CD4-positive, alpha-beta T cell treated with Interleukin-15 for 4 hours (primary cell): ENCODE measurements around the gene WFIKKN1.
A peak's percentile ranks its signal among the peaks of the same experiment; 100 is the strongest.

Experiments used
- DNase-seq: peaks from one replicate; pipeline ENCODE4 v3.0.0-alpha.2; 2020; ENCODE audit warnings: low spot score

Gene WFIKKN1, protein sequence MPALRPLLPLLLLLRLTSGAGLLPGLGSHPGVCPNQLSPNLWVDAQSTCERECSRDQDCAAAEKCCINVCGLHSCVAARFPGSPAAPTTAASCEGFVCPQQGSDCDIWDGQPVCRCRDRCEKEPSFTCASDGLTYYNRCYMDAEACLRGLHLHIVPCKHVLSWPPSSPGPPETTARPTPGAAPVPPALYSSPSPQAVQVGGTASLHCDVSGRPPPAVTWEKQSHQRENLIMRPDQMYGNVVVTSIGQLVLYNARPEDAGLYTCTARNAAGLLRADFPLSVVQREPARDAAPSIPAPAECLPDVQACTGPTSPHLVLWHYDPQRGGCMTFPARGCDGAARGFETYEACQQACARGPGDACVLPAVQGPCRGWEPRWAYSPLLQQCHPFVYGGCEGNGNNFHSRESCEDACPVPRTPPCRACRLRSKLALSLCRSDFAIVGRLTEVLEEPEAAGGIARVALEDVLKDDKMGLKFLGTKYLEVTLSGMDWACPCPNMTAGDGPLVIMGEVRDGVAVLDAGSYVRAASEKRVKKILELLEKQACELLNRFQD

DNA sequence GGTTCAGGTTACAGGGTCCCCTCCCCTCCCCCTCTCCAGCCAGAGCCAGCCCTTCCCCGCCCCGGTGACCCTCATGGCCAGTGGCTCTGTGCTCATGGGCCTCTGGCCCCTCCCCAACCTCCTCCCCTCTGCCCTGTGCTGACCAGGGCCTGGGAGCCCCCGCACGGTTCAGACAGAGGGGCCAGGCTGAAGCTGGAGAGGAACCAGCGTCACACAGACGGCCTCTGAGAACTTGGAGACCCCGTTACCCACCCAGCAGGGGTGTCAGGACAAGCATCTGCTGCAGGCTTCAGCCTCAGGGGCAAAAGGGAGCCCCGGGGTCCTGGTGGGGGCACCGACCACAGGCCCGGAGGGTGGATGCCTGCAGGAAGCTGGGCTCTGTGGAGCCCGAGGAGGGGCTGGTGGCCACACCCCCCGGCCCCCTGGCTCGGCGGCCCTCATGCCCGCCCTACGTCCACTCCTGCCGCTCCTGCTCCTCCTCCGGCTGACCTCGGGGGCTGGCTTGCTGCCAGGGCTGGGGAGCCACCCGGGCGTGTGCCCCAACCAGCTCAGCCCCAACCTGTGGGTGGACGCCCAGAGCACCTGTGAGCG, at the start of gene WFIKKN1:
Gene WFIKKN1 (plus strand): TSS at position 171 of the 591 bp plus-strand sequence. CDS start 269 bp downstream, at position 440.
- DNase-seq, result no peak

DNA sequence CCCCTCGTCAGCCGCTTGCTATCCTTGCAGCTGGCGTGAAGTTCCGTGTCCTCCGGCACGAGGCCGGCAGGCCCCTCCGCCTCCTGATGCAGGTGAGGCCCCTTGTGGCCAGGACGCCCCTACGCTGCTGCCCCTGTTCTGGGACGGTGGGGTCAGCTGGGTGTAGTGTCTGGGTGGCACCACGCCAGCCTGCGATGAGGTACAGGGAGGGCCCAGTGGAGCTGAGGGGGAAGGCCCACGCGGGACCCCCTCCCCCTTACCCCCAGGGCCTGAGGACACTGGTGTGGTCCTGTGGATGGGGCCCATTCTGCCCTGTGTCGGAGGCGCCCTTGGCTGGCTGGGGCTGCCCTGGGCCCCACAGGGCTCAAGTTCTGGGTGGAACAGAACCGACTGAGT, 48.6 kb upstream of the WFIKKN1 start:
- no peak for DNase-seq

DNA sequence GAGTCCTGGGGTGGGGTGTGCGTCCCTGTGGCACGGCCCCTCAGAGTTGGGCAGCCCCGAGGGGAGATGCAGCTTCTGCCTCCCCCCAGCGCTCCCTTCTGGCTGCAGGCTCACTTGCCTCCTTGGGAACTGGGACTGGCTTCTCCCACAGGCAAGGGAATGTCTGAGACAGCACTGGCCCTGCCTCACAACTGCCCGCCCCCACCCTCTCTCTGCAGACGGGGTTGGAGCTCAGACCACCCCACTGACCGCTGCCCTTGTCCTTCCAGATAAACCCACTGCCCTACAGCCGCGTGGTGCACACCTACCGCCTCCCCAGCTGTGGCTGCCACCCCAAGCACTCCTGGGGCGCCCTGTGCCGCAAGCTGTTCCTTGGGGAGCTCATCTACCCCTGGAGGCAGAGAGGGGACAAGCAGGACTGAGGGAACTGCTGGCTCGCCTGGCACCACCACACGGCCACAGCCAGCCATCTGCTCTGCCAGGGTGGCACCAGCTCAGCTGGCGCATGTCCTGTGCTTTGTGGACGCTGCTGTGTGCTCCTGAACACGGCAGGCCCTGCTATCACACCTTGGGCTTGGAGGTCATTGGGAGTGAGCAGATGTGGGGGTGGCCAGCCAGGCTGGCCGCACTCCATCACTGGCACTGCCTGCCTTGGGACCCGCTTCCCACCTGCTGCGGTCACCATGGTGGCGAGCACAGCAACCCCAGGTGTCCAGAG, 48.0 kb upstream of the WFIKKN1 start:
- DNase-seq, result no peak

DNA sequence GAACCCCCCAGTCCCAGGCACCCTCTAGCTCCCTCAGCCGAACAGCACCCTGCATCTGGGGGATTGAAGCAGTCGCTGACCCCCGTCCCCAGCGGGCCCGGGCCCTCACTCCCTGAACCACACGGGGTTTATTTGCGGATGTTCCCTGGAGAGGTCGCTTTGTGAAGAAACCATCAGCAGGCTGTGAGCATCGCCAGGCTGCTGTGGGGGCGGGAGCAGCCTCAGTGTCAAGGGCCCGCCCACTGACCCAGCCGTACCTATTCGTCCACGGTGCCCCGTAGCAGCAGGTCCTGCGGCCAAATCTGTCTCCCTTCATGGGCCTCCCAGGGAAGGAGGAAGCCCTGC, 47.3 kb upstream of the WFIKKN1 start:
- DNase-seq, result no peak

DNA sequence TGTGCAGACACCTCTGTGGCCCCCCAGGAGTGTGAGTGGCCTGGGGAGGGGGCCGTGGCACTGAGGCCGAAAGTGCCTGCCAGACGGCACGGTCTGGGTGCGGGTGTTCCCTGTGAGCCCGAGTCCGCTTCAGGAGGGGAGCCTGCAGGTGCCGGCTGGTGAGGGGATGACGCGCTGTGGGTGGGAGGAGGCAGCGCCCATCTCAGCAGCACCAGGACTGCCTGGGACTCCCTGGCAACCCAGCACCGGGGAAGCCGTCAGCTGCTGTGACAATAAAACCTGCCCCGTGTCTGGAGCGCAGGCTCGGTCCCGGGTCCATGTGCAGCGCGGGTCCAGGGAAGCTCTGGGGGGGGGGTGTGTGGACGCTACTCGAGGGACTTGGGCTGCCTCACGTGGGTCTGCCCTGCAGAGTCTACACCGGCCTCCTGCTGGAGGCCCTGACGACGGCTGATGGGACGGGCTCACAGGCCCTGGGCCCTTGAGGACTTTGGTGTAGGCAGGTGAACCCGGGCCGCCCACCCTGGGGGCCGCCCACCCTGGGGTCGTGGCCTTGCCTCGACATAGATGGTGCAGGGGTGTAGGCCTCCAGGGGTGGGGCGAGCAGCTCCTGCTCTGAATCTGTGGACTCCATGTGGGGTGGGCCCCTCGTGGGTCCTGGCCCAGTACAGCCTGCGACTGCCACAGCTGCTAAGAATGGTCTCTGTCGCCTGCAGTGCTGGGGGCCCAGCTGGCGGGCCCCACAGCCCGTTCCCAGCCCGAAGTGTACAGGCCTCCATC, 46.8 kb upstream of the WFIKKN1 start:
- DNase-seq, result no peak

DNA sequence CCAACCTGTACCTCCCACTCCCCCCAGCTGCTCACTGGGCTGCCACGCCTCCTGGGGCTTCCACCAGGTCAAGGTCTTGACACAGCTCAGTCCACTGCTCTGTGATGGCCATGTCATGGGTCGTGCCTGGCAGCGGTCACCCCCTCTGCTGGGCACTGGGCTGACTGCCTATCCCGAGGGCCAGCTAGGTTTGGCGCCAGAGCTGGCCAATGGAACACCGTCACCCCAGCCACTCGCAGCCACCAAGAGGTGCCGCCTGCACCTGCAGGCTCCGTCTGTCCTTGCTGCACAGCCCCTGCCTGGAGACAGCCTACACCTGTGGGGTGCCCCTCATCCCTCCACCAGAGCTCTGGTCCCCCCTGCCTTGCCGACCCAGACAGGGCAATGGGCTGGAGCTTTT, 45.4 kb upstream of the WFIKKN1 start:
- DNase-seq, result no peak

DNA sequence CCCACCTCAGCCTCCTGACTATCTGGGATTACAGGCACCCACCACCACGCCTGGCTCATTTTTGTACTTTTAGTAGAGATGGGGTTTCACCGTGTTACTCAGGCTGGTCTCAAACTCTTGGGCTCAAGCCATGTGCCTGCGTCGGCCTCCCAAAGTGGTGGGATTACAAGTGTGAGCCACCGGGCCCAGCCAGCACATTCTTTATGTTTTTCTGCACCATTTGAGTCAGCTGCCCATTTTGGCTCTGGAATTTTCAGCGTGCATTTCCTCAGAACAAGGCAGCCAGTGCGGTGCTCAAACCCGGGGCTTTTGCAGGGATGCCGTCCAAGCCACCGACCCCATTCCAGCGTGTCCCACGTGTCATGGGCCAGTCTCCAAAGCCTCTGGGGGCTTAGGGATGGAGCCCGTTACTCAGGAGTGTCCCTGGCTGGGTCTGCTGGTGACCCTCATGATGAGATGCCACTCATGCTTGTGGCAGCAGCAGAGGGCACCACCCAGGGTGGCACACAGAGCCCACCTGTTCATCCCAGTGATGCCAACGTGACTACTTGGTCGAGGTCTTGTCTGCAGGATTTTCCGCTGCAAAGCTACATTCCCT, 44.6 kb upstream of the WFIKKN1 start:
- no peak for DNase-seq

DNA sequence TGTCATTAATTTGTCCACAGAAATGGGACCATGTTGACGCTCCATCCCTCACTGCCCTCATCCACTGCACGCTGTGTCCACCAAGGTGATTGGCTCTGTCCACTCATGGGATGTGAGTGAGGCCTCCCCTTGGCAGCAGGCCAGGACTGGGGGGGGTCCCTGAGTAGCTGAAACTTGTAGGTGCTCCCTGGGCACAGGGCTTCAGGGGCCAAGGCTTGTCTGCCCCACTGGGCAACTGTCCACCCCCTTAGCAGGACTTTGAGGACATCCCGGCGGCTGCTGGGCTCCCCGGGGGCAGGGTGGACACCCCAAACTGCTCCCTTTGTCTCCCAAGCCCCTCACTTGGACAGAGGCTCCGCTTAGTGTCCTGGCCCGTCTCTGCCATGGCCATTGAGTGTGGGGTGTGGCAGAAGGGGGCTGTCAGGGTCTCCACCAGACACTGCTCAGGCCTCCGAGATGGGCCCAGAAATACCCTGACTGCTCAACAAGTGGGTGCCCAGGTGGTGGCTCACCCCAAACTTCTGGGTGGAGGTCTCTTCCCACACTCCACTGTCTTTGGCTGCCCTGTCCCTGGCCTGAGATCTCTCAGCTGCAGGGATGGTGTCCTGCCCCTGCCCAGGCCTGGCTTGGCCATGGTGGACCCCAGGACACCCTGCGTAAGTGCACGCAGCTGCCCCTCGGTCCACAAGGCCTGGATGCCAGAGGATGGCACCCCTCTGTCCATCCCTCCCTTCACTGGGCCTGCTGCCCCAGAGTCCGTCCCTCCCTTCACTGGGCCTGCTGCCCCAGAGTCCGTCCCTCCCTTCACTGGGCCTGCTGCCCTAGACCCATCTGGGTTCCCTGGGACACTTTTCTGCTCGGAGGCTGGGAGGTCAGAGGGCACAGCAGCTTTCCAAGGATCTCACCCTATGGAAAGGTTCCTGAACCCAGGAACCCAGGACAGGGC, 43.9 kb upstream of the WFIKKN1 start:
- DNase-seq, result no peak

DNA sequence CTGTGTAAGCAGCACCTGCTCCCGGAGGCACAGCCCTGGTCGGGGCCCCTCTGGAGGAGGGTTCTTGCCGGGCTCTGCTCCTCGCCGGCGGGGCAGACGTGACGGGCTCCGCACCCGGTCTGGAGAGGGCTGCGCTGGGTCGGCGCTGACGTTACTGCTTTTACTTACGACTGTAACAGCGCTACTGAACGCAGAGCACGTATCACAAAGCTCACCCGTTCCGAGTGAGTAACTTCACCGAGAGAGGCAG, 42.2 kb upstream of the WFIKKN1 start:
- peak; percentile 55 for DNase-seq

DNA sequence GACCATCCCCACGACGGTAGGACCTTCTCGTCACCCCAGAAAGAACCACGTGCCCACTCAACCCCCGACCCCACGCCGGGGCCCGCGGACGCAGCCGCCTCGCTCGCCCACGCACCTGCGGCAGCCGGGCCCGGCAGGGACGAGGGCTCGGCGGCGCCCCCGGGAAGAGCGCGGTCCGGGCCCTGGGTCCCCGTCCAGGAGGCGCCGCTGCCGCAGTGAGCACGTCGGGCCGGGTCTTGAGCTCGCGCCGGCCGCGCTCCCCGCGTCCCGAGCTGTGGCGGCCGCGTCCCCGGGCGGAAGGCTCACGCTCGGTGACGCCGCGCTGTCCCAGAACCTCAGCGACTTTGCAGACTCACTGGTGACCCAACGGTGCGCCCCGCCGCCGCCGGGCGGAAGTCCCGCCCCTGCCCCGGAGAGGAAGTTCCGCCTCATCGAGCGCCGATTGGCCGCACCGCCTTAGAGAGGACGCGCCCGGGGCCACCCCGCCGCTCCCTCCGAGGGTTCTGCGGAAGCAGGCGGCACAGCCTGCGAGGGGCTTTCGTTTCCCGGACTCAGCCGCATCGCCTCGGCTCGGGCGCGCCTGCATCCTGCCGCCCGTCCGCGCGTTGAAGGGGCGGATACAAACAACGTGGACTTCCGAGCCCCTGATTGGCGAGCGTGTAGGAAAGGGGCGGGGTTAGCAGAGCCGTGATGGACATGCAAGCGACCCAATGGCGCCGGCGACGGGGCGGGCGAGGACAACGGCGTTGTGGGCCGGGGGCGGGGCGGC, 41.7 kb upstream of the WFIKKN1 start:
- peak; percentile 98 for DNase-seq

DNA sequence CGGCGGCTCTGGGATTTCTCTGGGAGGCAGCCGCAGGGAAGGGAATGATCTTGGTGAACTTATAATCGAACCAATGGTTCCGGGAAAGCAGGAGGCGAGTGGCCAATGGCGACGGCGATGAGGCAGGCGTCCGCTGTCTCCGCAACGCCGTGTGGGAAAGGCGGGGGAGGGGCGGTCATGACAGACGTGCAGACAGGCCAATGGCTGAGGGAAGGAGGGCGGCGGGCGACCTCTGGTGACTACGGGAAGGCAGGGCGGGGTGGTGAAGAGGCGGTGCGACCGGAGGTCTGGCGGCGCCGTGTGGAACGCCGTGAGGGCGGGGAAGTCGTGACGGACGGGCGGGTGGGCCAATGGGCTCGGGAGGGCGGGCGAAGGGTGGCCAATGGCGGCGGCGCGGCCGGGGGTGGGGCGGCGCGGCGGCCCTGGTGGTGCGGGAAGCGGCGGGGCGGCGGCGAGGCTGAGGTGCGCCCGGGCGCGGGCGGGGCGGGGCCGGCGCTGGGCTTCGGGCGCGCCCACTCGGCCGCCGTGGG, 41.1 kb upstream of the WFIKKN1 start, which contains the start of gene RAB40C:
Gene RAB40C (plus strand): TSS at position 409 of the 530 bp plus-strand sequence. CDS start 226 bp downstream, outside the sequence.
- peak; percentile 99 for DNase-seq

DNA sequence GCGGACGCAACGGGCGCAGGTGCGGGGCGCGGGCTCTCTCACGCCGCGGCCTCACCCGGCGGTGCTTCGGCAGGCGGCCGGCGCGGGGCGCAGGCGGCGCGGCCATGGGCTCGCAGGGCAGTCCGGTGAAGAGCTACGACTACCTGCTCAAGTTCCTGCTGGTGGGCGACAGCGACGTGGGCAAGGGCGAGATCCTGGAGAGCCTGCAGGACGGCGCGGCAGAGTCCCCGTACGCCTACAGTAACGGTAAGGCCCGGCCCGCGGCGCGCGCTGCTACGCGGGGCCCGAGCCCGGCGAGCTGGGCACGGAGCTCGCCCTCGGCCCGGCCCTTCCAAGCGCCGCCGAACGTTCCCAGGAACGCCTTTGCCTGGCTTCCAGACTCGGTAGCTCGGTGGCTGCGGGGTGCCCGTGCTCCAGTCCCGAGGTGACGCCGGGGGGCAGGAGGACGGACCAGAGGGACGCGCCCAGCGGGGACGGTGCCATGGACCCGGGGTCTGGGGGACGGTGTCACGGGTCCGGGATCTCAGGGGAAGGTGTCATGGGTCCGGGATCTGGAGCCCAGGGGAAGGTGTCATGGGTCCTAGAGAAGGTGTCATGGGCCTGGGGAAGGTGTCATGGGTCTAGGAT, 40.5 kb upstream of the WFIKKN1 start:
- no peak for DNase-seq

DNA sequence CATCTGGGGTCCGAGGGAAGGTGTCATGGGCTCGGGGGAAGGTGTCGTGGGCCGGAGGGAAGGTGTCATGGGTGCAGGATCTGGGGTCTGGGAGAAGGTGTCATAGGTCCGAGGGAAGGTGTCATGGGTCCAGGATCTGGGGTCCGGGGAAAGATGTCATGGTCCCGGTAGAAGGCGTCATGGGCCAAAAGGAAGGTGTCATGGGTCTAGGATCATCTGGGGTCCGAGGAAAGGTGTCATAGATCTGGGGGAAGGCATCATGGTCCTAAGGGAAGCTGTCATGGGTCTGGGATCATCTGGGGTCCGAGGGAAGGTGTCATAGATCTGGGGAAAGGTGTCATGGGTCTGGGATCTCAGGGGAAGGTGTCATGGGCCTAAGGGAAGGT, 40.0 kb upstream of the WFIKKN1 start:
- DNase-seq, result no peak

DNA sequence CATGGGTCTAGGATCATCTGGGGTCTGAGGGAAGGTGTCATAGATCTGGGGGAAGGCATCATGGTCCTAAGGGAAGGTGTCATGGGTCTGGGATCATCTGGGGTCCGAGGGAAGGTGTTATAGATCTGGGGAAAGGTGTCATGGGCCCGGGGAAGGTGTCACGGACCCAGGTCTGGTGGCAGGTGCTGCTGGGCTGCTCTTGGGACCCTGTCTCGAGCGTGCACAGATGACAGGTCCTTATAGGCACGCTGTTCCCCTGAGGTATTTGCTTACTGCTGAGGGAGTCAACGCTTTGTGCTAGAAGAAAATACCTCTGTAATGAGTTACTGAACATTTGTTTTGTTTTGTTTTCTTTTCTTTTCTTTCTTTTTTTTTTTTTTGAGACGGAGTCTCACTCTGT, 39.6 kb upstream of the WFIKKN1 start:
- no peak for DNase-seq

DNA sequence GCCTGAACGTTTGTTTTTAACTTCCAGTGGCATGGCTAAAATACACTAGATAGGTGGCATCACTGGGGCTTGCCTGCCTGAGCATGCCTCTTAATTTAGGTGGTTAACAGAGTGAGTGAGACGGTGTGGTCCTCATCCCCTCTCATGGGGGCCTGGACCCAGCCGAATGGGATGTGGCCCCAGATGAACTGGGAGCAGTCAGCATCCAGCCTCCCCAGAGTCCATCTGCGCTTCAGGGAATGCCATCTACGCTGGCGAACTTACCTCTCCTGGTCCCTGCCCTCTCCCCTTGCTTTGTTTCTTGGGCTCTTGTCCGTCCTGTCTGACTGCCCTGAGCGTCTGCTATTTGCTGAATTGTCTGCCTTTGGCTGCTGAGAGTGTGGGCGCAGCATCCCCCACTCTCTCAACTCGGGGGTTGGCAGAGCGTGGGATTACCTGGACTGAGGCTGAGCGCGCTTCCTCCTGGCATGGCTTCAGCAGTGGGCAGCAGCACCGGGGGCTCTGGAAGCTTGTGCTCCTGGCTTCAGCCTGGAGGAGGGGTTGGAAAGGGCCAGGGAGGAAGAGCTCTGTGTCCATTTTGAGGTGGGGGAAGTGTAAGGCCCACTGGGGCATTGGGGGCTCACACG, 38.8 kb upstream of the WFIKKN1 start:
- no peak for DNase-seq

DNA sequence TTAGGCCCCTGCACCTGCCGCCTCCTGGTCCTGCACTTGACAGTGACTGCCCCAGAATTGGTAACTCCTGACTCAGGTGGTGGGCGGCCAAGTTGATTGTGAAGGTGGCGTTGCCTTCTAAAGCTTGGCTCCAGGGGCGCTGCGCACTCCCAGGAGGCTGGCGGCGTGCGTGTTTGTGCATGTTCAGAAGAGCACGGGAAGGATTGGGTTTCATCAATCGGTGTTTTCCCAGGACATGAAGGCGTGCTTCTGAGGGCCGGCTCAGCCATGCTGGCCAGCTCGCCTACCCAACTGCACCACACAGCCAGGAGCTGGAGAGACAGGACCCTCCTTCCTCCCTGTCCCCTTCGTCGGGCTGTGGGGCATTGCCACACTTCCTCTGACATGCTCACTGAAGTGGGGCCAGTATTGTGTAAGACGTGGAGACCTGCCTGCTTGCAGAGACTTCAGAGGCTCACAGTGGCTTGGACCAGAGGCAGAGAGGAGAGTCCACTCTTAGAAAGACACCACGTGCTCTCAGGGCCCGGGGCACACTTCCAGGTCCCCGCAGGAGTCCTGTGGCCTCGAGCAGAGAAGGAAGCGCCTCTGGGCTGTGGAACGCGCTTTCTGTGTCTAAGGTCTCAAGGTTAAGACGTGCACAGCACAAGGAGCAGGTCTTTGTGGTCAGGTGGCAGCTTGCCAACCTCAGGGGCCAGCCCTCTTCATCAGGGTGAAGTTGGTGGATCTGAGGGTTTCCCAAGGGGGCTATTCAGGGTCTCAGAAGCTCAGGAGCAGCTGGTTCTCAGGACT, 38.1 kb upstream of the WFIKKN1 start:
- no peak for DNase-seq

DNA sequence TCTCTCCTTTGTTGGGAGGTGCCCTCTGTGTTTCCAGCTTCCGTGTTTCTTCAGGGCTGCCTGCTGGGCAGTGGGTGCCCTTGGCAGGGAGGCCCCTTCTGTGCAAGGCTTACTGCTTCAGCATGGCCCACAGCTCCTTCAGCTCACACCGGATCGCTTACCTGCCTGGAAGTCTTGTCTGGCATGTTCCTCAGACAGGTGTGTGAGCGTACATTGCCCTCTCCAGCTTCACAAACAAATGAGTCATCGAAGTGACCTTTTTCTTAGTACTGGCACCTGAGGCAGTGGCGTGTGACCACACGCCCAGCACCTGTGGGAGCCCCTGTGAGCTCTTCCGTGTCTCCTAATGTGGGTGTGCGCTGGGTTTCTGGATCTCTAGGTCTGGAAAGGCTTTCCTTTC, 37.4 kb upstream of the WFIKKN1 start:
- no peak for DNase-seq

DNA sequence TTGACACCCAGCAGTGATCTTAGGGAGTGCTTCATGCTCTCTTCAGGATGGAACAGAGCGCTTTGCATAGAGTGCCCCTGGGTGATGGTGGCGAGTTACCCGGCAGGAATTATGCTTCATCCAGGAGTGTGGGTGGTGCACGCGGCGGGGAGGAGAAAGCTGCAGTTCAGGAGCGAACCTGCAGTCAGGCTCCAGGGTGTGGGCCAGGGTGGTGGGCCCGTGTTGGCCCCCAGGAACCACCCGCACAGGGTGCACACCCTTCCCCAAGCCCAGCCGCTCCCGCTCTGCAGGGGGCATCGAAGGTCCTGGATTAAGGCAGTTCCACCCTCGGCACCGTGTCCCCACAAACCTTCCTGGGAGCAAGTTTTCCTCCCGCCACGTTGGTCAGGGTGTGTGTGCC, 37.0 kb upstream of the WFIKKN1 start:
- DNase-seq, result no peak
